ENCODE measurements around the gene SLC39A7. TPM values are rescaled to one million over a fixed set of nuclear protein-coding genes. Genes with fewer than 3 reads are reported as not detected.

The SLC39A7 gene
- total and polyA plus RNA-seq, 2 of the 13 experiments (the other 11 are each of a cell fraction or from before 2014, with no cell fraction given), result 142 to 229 TPM

- TF ChIP-seq ARID4A (CRISPR knock-in tag; IDR thresholded peaks at IDR 0.05; ENCODE audit: borderline replicate concordance) (no peak), ZMYM2 (CRISPR knock-in tag; IDR thresholded peaks at IDR 0.05) (no peak), ZNF101 (CRISPR knock-in tag; IDR thresholded peaks at IDR 0.05; ENCODE audit: borderline replicate concordance, low read depth) (no peak), ZNF282 (IDR thresholded peaks at IDR 0.05; ENCODE audit: partially characterized antibody) (no peak), ZFP1 (CRISPR knock-in tag; IDR thresholded peaks at IDR 0.05) (no peak), TOE1 (CRISPR knock-in tag; IDR thresholded peaks at IDR 0.05) (no peak), CENPX (CRISPR knock-in tag; IDR thresholded peaks at IDR 0.05) (no peak), ZZZ3 (CRISPR knock-in tag; IDR thresholded peaks at IDR 0.05; ENCODE audit: borderline replicate concordance) (no peak), ZNF687 (CRISPR knock-in tag; IDR thresholded peaks at IDR 0.05) (no peak), ZFP90 (CRISPR knock-in tag; IDR thresholded peaks at IDR 0.05; ENCODE audit: borderline replicate concordance) (no peak), ZNF276 (CRISPR knock-in tag; IDR thresholded peaks at IDR 0.05; ENCODE audit: low read depth) (no peak), JUND (CRISPR knock-in tag; IDR thresholded peaks at IDR 0.05) (no peak), KLF16 (CRISPR knock-in tag; IDR thresholded peaks at IDR 0.05) (peak in 1 of 2 experiments; percentile 40; a peak in 1 of 4 replicates), NR2F6 (IDR thresholded peaks at IDR 0.05) (no peak), NR2F6 (CRISPR knock-in tag; IDR thresholded peaks at IDR 0.05) (0 out of 2 replicates have a peak, but pooled peaks have one; percentile 35), THYN1 (CRISPR knock-in tag; IDR thresholded peaks at IDR 0.05; ENCODE audit: borderline replicate concordance, low read depth) (no peak), GPN1 (CRISPR knock-in tag; IDR thresholded peaks at IDR 0.05; ENCODE audit: borderline replicate concordance) (no peak), HCFC1 (IDR thresholded peaks at IDR 0.05; ENCODE audit: low read depth, low read length) (peak; percentile 36; the same call in 1 of the 2 replicates), NONO (IDR thresholded peaks at IDR 0.05) (no peak), NONO (CRISPR knock-in tag; conservative IDR thresholded peaks at IDR 0.05) (no peak), NCOA2 (CRISPR knock-in tag; IDR thresholded peaks at IDR 0.05) (no peak), ZNF713 (CRISPR knock-in tag; IDR thresholded peaks at IDR 0.05) (no peak)
Observed at GRCh38 chr6:33247977-33248642, 47.4 kb downstream of the SLC39A7 start (continued).
